HG03045 (cell line): ENCODE data around the gene XDH.

Experiments
- ATAC-seq: cut with Tn5 transposase; IDR thresholded peaks from one replicate; pipeline ENCODE4 v1.9.1; 2021; ENCODE audit warnings: mild to moderate bottlenecking, moderate library complexity; ENCODE audit not compliant: unreplicated experiment

The XDH gene

DNA sequence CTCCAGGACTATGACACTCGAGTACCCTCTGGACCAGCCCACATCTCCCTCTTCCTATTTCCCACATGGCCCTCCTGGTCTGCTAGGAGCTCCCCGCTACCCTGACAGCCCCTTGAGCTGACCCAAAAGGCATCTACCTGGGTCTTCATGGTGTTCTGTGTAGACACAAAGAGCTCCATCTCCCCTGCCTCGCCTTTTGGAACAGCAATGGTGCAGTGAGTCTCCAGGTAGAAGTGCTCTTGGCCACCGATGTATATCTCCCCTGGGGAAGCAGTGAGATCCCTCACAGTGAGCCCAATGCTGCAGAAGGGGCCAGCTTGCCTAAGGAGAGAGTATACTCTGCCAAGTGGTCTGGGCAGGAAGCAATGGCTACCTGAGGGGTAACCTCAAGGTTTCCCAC lies 47.8 kb downstream of the XDH start:
- ATAC-seq: no peak

GRCh38 chr2:31365834-31366505 lies 48.6 kb downstream of the XDH start:
- no peak for ATAC-seq

DNA sequence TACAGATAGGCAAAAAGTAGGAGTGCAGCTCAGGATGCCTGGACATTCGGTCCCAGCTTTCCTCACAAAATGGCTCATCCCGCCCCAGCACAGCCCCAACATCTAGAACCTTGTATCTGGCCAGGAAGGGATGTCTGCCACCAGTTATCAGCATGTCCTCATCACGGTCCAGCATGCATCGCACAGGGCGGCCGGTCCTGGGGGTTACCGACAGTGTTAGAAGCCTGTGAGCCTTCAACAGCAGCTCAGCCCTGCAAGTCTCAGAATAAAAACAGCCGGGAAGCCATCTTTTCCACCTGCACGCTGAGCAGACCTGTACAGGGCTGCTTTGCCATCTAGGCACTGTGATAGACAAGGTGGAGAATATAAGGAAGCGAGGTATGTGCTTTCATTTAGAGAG lies 49.2 kb downstream of the XDH start:
- ATAC-seq: no peak

GRCh38 chr2:31363956-31364750 lies 50.4 kb downstream of the XDH start:
- no peak for ATAC-seq

- ATAC-seq: no peak
Observed at GRCh38 chr2:31362581-31362980, 52.0 kb downstream of the XDH start.

- no peak for ATAC-seq
Observed at GRCh38 chr2:31359229-31359628, 55.3 kb downstream of the XDH start.

GRCh38 chr2:31354837-31355236 lies 59.7 kb downstream of the XDH start:
- ATAC-seq: no peak

DNA sequence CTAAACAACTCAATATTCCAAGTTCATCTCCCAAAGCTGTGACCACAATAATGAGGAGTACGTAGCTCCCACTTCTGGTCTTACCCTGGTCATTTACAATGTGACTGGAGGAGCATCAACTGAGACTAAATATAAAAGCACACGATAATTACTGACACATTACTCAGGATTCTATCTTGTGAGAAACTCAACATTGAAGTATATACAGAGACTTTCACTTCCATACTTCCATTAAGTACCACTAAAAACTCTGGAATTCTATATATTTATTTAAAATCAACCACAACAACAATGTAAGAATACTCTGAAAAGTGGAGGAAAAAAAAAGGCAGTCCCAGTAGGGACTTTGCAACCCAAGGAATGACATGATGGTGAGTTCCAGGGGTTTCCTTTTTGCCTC lies 61.4 kb downstream of the XDH start:
- ATAC-seq: no peak

GRCh38 chr2:31349684-31350083 lies 64.9 kb downstream of the XDH start:
- no peak for ATAC-seq

DNA sequence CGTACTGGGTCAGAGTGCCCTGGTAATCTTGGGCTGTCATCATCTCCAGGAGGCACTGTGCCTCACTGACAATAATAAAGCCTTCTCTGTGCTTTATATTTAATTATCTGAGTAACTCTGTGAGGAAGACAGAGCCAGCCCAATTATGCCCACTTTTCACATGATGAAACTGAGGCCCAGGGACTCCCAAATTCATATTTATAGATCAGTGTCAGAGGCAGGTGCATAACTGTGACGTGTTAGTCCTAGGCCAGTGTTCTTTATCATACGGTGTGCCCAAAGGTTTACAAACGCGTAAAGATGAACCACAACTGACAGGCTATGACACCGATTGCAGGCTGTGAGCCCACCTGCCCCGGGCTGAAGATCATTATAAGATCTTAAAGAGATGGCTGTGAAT lies 65.4 kb downstream of the XDH start:
- no peak for ATAC-seq

DNA sequence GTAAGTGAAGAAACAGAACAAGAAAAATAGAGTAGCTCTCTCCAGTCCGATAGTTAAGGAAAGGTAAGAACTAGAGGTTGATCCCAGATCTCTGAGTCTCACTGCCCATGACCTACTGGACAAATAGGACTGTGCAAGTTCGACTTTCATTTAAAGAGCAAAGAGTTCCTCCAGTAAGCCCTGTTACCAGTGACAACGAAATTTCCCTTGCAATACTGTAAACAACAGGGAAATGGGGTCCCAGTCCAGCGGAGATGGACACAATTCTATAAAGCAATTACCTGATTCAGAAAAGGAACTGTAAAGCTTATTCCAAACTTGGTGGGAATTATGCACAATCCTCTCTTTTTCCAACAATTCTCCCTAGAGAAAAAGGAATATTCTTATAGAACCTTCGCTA lies 65.9 kb downstream of the XDH start:
- ATAC-seq: no peak

DNA sequence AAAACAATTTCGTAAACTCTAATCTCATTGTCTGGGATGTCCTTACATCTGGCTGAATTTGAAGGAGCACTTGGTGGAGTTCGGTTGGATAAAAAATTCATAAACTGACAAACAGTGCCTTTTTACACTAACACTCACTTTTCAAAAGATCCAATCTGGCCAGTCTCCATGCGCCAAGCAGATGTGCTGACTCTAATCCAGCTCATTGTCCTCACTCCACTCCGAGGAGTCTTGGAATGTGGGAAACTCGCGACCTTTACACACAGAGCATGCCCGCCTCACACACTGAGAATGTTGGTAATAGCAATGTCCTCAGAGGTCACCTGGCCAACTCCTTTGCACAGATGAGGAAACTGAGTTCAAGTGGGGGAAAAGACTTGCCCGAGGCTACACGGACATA lies 66.8 kb downstream of the XDH start:
- ATAC-seq: no peak

GRCh38 chr2:31347319-31347718 lies 67.2 kb downstream of the XDH start:
- ATAC-seq: no peak

- ATAC-seq: no peak
Observed at GRCh38 chr2:31344447-31344846, 70.1 kb downstream of the XDH start.

DNA sequence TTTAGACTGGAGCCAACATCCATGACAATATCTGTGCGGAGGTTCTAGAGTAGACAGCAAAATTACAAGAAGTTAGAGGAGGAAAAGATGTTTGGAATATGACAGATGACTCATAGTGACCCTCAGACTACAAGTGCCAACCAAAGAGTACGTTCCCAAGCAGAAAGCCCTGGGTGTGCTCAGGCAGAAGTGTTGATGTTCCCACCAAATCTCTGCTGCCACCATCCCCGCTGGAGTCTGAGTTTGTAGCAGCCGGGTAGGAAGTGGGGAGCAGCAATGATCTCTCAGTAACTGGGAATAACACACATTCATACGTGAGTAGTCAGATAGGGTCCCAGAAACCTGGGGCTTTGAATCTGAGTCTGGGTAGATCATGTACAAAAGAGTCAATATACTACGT lies 73.2 kb downstream of the XDH start:
- no peak for ATAC-seq

DNA sequence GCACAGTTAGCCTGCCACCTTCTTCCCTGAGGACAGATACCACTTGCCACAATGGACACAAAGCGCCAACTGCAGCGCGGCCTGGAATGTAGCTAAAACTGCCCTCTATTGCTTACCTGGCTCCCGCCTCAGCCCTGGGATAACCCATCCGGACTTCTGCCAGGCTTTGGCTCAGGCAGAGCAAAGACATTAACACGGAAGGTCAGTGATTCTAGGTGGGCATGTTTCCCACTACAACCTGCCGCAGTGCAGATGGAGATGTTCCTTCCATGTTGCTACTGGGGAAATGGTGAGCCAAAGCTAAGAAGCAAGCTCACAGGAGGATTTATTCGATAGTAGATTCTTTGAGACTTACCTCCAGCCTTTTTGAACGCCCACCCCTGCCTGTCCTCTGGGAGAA lies 74.8 kb downstream of the XDH start:
- no peak for ATAC-seq

- no peak for ATAC-seq
Observed at GRCh38 chr2:31337860-31338259, 76.7 kb downstream of the XDH start.

GRCh38 chr2:31337197-31337596 lies 77.3 kb downstream of the XDH start:
- no peak for ATAC-seq

GRCh38 chr2:31335921-31336585 lies 78.5 kb downstream of the XDH start:
- no peak for ATAC-seq

GRCh38 chr2:31334311-31335026 lies 80.1 kb downstream of the XDH start:
- ATAC-seq: no peak

DNA sequence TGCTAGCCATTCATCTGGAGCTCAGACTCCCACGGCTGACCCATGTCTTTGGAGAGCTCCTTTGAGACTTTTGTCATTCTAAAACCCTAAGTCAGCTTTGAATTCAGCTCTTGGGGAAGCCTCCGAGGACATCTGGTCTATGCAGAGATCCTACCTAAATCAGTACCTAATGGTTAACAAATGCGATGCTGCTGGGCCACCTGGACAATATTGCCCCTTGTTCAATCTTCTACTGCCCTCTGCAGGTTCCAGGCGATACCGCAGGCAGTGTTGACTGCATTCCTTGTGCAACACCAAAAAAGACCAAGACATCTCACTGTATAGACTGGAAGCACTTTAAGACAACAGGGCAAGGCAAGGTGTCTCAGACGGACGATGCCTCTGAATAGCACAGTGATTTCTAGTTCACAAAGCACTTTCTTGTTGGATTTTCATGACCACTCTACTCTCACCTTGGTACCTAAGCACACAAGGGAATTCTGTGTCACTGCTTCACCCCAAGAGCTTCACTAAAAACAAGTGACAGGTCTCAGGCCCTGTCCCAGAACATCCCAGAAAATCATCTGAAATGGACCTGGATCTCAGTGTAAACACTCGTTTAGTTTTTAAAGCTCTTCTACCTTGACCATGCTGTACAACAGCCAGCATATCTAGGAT lies 80.9 kb downstream of the XDH start:
- ATAC-seq: peak; percentile 81
